DMS114 treated with DMSO at 0.1 percent for 48 hours (cell line): ENCODE data around the gene CFAP299.

Source experiments
- DNase-seq: peaks from one replicate; lab custom pipeline; 2025; ENCODE audit not compliant: unreplicated experiment; lab: John Stamatoyannopoulos, UW

Gene CFAP299

DNA sequence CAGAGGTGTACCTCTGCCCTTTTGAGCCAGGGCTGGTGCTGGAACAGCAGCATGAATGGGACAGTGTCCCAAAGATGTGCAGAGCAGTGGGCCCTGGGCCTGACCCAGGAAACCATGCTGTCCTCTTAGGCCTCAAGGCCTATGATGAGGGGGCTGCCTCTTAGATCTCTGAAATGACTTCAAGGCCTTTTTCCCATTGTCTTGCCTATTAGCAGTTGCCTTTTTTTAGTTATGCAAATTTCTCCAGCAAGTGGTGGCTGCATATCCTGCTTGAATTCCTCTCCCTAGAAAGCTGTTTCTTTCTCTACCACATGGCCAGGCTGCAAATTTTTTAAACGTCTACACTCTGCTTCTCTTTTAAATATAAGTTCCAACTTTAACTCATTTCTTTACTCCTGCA is 160.3 kb downstream of the CFAP299 start:
- DNase-seq, result no peak

DNA sequence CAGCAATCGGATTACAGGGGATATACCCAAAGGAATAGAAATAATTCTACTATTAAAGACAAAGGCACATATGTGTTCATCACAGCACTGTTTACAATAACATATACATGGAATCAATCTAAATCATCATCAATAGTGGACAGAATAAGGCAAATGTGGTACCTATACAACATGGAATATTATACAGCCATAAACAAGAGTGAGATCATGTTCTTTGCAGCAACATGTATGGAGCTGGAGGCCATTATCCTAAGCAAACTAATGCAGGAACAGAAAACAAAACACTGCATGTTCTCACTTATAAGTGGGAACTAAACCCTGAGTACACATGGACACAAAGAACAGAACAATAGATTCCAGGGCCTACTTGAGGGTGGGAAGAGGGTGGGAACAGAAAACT is 163.2 kb downstream of the CFAP299 start:
- no peak for DNase-seq

GRCh38 chr4:80500613-80501012 is 165.1 kb downstream of the CFAP299 start:
- no peak for DNase-seq

DNA sequence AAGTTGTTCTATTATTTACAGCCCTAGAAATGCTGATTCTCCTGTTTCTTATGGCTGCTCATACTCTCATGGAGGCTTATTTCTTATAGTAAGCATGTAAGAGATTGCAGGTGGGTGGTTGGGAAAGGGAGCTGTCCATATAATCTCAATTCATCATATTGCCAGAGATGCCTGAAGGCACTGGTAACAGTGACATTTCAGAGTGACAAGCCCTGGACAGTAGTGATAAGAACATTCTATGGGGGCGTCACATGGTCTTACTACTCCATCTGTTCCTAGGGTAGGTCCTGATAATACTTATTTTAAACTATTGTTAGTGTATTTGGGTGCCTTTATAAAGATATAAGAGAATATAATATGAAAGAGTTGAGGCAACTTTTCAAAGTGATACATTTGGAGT is 171.5 kb downstream of the CFAP299 start:
- no peak for DNase-seq

- DNase-seq, result no peak
Observed at GRCh38 chr4:80507507-80507906, 172.0 kb downstream of the CFAP299 start.

DNA sequence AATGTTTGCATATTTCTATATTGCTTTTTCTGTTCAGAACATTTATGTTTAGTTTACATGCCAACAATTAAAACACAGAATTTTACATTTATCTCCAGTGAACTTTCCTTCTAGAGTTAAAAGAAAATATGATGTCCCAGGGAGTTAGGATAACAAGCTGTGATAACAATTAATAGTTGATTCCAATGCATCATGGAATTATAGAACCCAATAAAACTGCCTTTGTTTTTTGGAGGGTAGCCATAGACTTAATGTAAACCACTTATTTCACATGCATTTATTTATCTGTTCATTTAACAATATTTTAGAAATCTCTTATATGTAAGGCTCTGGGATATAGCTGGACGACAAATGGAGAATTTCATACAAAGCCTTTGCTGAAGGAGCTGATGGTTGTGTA is 180.0 kb downstream of the CFAP299 start:
- no peak for DNase-seq

DNA sequence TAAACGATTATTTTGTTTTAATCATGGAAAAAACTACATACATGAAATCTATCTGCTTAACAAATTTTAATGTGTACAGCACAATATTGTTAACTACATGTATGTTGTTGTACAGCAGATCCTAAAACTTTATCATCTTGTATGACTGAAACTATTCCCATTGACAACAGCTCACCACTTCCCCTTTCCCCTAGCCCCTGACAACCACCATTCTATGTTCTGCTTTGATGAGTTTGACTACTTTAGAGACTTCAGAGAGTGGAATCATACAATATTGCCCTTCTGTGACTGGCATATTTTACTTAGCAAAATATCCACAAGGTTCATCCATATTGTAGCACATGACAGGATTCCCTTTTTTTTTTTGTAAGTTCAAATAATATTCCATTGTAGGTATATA is 185.9 kb downstream of the CFAP299 start:
- no peak for DNase-seq

GRCh38 chr4:80526697-80527096 is 191.2 kb downstream of the CFAP299 start:
- no peak for DNase-seq

DNA sequence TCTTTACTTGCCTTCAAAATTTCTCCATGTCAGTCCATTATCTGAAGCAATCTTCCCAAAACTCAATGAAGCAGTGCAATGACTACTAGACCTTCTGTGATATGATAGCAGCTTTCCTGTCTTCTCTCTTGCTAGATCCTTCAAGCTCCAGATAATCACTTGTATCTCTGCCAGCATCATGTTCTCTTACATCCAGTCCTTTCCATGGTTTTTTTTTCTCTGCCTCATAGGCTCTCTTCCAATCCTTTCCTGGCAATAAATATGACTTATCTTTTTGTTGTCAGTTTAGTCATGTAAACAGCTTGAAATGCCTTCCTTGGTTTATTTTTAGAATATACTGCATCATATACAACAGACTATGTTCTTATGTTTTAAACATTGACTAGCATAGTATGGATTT is 193.5 kb downstream of the CFAP299 start:
- DNase-seq, result no peak

DNA sequence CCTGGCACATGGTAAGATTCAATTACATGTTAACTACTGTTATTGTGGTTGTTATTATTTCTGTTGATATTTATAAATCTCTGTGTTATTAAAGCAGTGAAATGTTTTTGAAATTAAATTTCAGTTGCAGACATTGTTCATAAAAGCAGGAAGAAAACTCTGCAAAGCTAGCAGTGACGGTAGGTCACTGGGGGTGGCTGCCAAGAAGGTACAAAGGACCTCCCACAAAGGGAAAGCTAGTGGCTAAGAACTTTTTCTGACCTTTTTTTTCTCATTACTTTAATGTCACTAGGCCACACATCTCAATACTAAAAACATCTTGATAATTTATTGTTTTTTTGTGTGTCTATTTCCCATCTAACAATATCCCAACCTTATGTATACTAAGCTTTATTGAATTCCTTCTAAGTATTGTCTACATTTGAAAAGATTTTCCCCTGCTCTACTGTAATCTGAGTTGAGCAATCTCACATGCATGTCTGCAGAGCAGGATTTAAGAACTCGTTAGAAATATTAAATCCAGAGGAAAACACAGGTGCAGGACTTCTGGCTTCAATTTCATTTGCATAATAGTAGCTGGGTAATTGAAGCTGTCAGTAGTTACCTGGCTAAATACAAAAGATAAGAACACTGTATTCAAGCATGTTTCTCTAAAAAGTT is 197.3 kb downstream of the CFAP299 start:
- no peak for DNase-seq

DNA sequence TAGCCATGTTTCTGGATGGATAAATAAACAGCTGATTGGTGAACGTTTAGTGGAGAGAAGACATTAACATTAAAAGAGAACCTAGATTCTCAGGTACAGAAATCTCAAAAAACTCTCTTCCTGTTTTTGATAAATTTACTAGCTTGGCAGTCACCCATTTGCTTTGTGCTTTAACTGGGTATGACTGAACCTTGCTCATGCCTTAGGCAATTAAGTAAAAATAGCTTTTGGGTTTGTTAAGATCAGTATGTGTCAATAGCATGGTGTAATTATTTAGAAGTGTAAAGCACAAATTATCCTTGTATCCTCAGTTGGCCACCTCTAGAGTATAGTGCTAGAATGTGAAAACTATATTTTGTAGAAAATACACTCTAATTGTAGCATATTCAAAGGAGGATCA is 200.0 kb downstream of the CFAP299 start:
- DNase-seq, result no peak

DNA sequence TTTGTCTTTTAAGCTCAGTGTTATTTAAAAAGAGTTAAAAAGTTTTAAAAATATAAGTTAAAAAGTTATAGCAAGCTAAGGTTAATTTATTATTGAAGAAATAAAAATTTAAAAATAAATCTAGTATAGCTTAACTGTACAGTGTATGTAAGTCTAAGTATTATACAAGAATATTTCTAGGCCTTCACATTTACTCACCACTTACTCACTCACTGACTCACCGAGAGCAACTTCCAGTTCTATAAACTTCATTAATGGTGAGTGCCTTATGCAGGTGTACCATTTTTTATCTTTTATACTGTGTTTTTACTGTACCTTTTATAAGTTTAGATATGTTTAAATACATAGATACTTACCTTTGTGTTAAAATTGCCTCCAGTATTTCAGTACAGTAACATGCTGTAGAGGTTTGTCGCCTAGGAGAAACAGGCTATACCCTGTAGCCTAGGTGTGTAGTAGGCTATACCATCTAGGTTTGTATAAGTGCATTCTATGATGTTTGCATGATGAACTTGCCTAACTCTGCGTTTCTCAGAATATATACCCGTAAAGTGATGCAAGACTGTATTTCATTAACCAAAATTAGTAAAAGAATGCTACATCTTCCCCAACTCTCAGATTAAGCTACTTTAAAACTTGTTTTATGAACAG is 202.9 kb downstream of the CFAP299 start:
- DNase-seq, result no peak

DNA sequence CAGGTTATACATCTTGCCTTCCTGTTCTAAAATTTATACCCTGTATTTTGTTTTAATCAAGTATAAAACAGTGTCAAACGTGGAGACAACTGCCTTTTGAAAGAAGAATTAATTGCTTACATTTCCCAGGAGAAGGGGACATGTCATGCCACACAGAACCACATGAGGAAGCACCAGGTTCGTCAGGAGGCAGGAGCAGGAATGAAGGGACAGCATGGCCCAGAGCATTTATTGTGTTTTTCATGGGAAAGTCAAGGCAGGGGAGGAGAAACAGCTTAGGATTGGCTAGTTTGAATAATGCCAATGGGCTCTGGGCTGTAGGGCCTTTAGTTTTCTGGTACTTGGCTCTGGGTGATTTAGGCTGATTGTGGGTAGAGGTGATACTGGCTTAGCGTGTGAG is 203.7 kb downstream of the CFAP299 start:
- DNase-seq, result no peak

DNA sequence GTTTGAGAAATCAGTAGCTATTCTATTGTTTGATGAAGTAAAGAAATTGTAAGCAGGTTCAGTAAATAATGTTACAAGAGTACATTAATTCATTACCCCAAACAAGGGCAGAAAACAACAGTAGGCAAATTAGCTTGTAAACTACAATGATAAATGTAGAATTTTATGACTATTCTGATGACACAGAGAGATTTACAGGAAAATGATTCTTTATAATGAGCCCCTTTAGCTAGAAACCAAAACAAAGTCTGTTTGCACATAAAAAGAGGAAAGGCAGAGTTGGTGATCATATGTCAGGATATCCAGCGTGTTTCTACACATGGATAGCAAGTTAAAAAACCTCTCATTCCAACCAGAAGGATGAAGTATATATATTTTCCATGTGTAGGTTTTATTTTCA is 204.8 kb downstream of the CFAP299 start:
- no peak for DNase-seq

GRCh38 chr4:80540785-80541469 is 205.4 kb downstream of the CFAP299 start:
- DNase-seq, result no peak

GRCh38 chr4:80542747-80543146 is 207.2 kb downstream of the CFAP299 start:
- DNase-seq, result no peak

GRCh38 chr4:80560337-80560736 is 224.8 kb downstream of the CFAP299 start:
- DNase-seq, result no peak

DNA sequence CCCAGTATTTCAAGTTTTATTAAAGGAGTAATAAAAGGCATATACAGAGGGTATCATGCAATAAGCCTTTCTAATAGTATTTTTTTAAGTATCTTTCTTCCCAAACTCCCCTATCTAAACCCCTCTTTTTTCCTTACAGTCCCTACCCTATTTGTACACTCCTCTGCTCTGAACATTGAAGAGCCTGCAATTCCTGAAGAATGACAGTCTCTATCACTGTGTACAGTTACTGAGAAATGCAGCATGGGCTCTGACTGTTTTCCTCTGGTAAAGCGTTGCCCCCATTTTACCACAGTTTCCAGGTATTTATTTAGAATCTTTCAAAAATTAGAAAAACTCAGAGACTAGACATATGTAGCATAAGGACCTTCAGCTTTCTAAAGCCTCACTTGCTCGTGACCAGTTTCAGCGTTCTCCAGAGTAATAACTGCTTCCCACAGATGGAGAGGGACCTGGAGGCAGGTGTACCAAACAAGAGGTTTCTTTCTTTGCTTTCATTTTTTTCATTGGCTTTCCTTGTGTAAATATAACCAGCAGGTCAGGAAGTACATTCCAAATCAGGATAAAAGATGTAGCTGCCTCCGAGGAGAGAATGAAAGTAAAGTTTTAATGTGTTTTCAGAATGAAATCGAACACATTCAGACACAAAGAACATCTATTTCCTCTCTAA is 230.8 kb downstream of the CFAP299 start:
- no peak for DNase-seq

DNA sequence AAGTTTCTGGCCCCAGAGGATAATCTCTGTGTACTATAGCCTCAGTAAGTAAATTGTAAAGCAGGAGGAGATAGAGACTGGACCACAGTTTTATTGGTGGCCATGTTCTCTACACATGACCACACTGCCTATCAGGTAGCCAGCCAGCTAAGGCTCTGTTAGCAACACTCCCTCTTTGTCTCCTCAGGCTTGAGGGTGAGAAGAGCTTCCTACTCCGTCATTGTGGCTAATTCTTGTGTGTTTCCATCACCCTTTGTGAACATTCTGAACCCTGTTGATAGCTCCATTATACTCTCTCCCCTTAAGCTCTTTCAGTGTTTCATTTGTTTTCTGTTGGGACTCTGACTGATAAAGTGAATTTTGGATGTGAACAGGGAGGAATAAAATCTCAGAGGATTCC is 233.4 kb downstream of the CFAP299 start:
- DNase-seq, result no peak

DNA sequence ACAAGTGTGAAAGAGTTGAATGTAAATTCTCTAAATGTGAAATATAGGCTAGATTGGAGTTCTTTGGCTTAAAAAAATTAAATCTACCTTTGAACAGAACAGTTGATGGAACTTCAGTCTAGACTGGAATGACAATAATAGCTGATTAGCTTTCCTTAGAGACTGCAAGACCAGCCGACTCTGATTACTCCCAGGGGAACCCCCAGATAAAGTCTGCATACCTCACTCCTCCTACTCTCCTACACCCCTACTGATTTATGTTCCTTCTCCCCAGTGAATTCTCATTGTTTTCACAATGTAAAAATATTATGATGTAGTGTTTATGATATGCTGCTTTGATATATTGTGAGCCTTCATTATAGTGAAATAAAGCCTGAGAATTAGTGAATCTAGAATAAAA is 241.3 kb downstream of the CFAP299 start:
- DNase-seq, result no peak

DNA sequence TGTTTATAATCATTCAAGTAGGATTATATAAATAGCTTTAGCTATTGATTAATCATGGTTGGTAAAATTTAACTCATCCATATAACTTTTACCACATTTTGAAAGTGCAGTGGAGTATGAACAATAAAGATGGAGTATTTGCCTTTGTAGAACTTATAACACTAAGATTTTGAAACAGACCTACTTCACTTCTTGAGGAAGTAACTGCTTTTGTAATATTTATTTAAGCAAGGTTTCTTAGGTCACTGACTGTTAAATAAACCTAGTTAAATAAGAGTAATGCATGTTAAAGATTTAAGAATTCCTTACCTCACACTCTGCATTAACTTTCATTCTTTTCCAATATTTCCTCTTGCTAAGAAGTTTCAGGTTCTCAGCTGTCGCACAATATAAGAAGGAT is 242.5 kb downstream of the CFAP299 start:
- DNase-seq, result no peak

DNA sequence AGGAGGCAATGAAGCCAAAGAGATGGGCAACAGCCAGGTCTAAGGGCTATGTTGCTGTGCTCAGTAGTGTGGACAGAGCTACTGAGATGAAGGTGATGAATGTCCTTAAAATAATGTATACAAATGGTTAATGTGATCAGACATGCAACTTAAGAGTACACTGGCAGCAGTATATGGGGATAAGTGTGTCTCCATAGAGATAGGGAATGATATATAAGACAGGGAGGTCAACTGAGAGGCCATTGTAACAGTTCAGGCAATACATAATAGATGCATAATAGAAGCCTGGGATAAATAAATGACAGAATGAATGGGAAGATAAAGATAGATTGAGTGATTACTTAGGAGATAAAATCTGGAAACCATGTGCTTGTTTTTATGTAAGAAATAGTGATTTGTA is 250.0 kb downstream of the CFAP299 start:
- no peak for DNase-seq
